Astrocyte (in vitro differentiated cells and primary cell): ENCODE measurements around the gene HSPA1A. TPM values are rescaled to one million over a fixed set of nuclear protein-coding genes. Genes with fewer than 3 reads are reported as not detected.
"Not testable (repeated sequence)": the region's sequence is repeated elsewhere in the genome, so short reads cannot be mapped to it uniquely, and the experiment has no call there.

Experiments used
- DNase-seq: peaks from one replicate; pipeline ENCODE4 v3.0.0-alpha.2; 2010; ENCODE audit warnings: low read depth
- FAIRE-seq: peaks from 2 replicates; lab custom pipeline; 2011; peaks lifted over from hg19 to GRCh38; lab: Jason Lieb, UNC
- H2AFZ ChIP-seq: 2 replicates; pipeline ENCODE4 v1.6.0; 2012; ENCODE audit warnings: low read depth, low read length, inconsistent platforms
- H3K27ac ChIP-seq: 2 replicates; pipeline ENCODE4 v1.5.1; 2011; ENCODE audit warnings: low read depth, low read length, inconsistent platforms
- H3K27me3 ChIP-seq: 2 replicates; pipeline ENCODE4 v1.6.0; 2011; ENCODE audit warnings: low read length, inconsistent platforms; ENCODE audit not compliant: insufficient read depth
- H3K36me3 ChIP-seq: 2 replicates; pipeline ENCODE4 v1.5.1; 2011; ENCODE audit warnings: low read length, inconsistent platforms; ENCODE audit not compliant: insufficient read depth
- H3K4me1 ChIP-seq: 2 replicates; pipeline ENCODE4 v1.5.1; 2011; ENCODE audit warnings: low read length, inconsistent platforms; ENCODE audit not compliant: insufficient read depth
- H3K4me2 ChIP-seq: 2 replicates; pipeline ENCODE4 v1.6.0; 2012; ENCODE audit warnings: low read length, inconsistent platforms
- H3K4me3 ChIP-seq: 2 replicates; pipeline ENCODE4 v1.5.1; 2011; ENCODE audit warnings: low read depth, mild to moderate bottlenecking, low read length, inconsistent platforms; ENCODE audit not compliant: insufficient read depth
- H3K79me2 ChIP-seq: 2 replicates; pipeline ENCODE4 v1.6.0; 2012; ENCODE audit warnings: mild to moderate bottlenecking, low read length, inconsistent platforms; ENCODE audit not compliant: insufficient read depth
- H3K9ac ChIP-seq: 2 replicates; pipeline ENCODE4 v1.6.0; 2012; ENCODE audit warnings: mild to moderate bottlenecking, low read length, inconsistent platforms
- H3K9me3 ChIP-seq: 2 replicates; pipeline ENCODE4 v1.5.1; 2012; ENCODE audit warnings: low read depth, mild to moderate bottlenecking, low read length, inconsistent platforms; ENCODE audit not compliant: insufficient read depth
- H4K20me1 ChIP-seq: 2 replicates; pipeline ENCODE4 v1.6.0; 2012; ENCODE audit warnings: low read length, inconsistent platforms; ENCODE audit not compliant: insufficient read depth
- H3K27ac Mint-ChIP-seq: one replicate; pipeline ENCODE4 v1.8.0; 2021; ENCODE audit warnings: mild to moderate bottlenecking, mixed read lengths; ENCODE audit not compliant: unreplicated experiment
- H3K27me3 Mint-ChIP-seq: one replicate; pipeline ENCODE4 v1.8.0; 2021; ENCODE audit warnings: low read depth, mixed read lengths; ENCODE audit not compliant: unreplicated experiment
- H3K36me3 Mint-ChIP-seq: one replicate; pipeline ENCODE4 v1.8.0; 2021; ENCODE audit warnings: low read depth, mixed read lengths; ENCODE audit not compliant: unreplicated experiment
- H3K4me1 Mint-ChIP-seq: one replicate; pipeline ENCODE4 v1.8.0; 2021; ENCODE audit warnings: low read depth, mixed read lengths; ENCODE audit not compliant: unreplicated experiment
- H3K4me3 Mint-ChIP-seq: one replicate; pipeline ENCODE4 v1.8.0; 2021; ENCODE audit warnings: mild to moderate bottlenecking, moderate library complexity, mixed read lengths; ENCODE audit not compliant: unreplicated experiment
- H3K9me3 Mint-ChIP-seq: one replicate; pipeline ENCODE4 v1.8.0; 2021; ENCODE audit warnings: mild to moderate bottlenecking, mixed read lengths; ENCODE audit not compliant: unreplicated experiment
- EZH2 ChIP-seq: IDR thresholded peaks from 2 replicates; pipeline ENCODE4 v1.6.1; 2012; ENCODE audit warnings: mild to moderate bottlenecking, low read length, inconsistent platforms; ENCODE audit not compliant: insufficient read depth
- total RNA-seq: library from RNA; stranded (reverse); gene quantifications from 2 replicates; pipeline ENCODE4 v1.2.1, GENCODE V29; 2021
- TF ChIP-seq, protein P1 (sequence below): IDR thresholded peaks from 2 replicates; pipeline ENCODE4 v1.5.1; 2011; ENCODE audit warnings: low read depth, mild to moderate bottlenecking, inconsistent platforms, low read length, moderate library complexity; ENCODE audit not compliant: insufficient read depth

The HSPA1A gene
- total RNA-seq, 1 donor from 2014 or later = 52.7 TPM

- H3K4me1 ChIP-seq = peaks cover 17% of the 10 kb centered on the region
- Mint-ChIP-seq H3K27me3 (no peaks in the 10 kb centered on the region), H3K36me3 (peaks cover 3% of the 10 kb centered on the region), H3K9me3 (no peaks in the 10 kb centered on the region), H3K27ac (peak overlapping the region; percentile 100), H3K4me1 (peaks cover 21% of the 10 kb centered on the region), H3K4me3 (peak overlapping the region; percentile 94)
- peaks cover 18% of the 10 kb centered on the region for H3K79me2 ChIP-seq
- no peaks in the 10 kb centered on the region for H3K27me3 ChIP-seq
- TF ChIP-seq EZH2 = no peak
- TF ChIP-seq, protein P1, sequence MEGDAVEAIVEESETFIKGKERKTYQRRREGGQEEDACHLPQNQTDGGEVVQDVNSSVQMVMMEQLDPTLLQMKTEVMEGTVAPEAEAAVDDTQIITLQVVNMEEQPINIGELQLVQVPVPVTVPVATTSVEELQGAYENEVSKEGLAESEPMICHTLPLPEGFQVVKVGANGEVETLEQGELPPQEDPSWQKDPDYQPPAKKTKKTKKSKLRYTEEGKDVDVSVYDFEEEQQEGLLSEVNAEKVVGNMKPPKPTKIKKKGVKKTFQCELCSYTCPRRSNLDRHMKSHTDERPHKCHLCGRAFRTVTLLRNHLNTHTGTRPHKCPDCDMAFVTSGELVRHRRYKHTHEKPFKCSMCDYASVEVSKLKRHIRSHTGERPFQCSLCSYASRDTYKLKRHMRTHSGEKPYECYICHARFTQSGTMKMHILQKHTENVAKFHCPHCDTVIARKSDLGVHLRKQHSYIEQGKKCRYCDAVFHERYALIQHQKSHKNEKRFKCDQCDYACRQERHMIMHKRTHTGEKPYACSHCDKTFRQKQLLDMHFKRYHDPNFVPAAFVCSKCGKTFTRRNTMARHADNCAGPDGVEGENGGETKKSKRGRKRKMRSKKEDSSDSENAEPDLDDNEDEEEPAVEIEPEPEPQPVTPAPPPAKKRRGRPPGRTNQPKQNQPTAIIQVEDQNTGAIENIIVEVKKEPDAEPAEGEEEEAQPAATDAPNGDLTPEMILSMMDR = no peak
- H4K20me1 ChIP-seq = peaks cover 16% of the 10 kb centered on the region
- peak overlapping the region; percentile 66 for H3K4me3 ChIP-seq
- H3K9me3 ChIP-seq = no peaks in the 10 kb centered on the region
- peak overlapping the region; percentile 89 for H3K9ac ChIP-seq
- DNase-seq (peak; percentile 60), FAIRE-seq (no peak)
- H3K4me2 ChIP-seq = peak overlapping the region; percentile 95
- H2AFZ ChIP-seq = peak overlapping the region; percentile 71
- H3K36me3 ChIP-seq = no peaks in the 10 kb centered on the region
- H3K27ac ChIP-seq = peak overlapping the region; percentile 75
Observed at GRCh38 chr6:31822036-31822821, 6.9 kb downstream of the HSPA1A start.

GRCh38 chr6:31823592-31824196, 8.4 kb downstream of the HSPA1A start:
- not testable (repeated sequence) for H4K20me1 ChIP-seq, FAIRE-seq, H3K9me3 ChIP-seq, H3K9ac ChIP-seq, H3K4me3 ChIP-seq, H3K9me3 Mint-ChIP-seq, H3K36me3 Mint-ChIP-seq, H3K27me3 ChIP-seq, H3K27ac ChIP-seq, DNase-seq, H2AFZ ChIP-seq, H3K27me3 Mint-ChIP-seq, H3K36me3 ChIP-seq, H3K79me2 ChIP-seq, H3K4me2 ChIP-seq
- Mint-ChIP-seq H3K27ac (peak overlapping the region; percentile 34), H3K4me3 (peak overlapping the region; percentile 57), H3K4me1 (peaks cover 17% of the 10 kb centered on the region)
- peaks cover 17% of the 10 kb centered on the region for H3K4me1 ChIP-seq

- H3K27me3 Mint-ChIP-seq = no peaks in the 10 kb centered on the region
- Histone ChIP-seq H3K79me2 (peaks cover 12% of the 10 kb centered on the region), H2AFZ (no peak overlapping the region), H3K4me3 (no peak overlapping the region), H3K27me3 (no peaks in the 10 kb centered on the region), H3K9me3 (no peaks in the 10 kb centered on the region), H3K9ac (no peak overlapping the region), H3K4me1 (peaks cover 17% of the 10 kb centered on the region), H3K4me2 (no peak overlapping the region), H4K20me1 (peaks cover 7% of the 10 kb centered on the region), H3K36me3 (no peaks in the 10 kb centered on the region), H3K27ac (no peak overlapping the region)
- H3K4me3 Mint-ChIP-seq = peak overlapping the region; percentile 88
- TF ChIP-seq EZH2 = no peak
- TF ChIP-seq, protein P1 = no peak
- no peak for DNase-seq
- no peak for FAIRE-seq
- H3K4me1 Mint-ChIP-seq = peaks cover 20% of the 10 kb centered on the region
- H3K27ac Mint-ChIP-seq = no peak overlapping the region
- no peaks in the 10 kb centered on the region for H3K36me3 Mint-ChIP-seq
- no peaks in the 10 kb centered on the region for H3K9me3 Mint-ChIP-seq
Observed at GRCh38 chr6:31825553-31825952, 10.2 kb downstream of the HSPA1A start.
